HG03060 (cell line): ENCODE results near the gene CHI3L2.
"Not testable (repeated sequence)": the region's sequence is repeated elsewhere in the genome, so short reads cannot be mapped to it uniquely, and the experiment has no call there.

Source experiments
- ATAC-seq: cut with Tn5 transposase; IDR thresholded peaks from one replicate; pipeline ENCODE4 v1.9.1; 2021; ENCODE audit warnings: low read depth, moderate number of reproducible peaks; ENCODE audit not compliant: unreplicated experiment

CHI3L2 gene

GRCh38 chr1:111201275-111202090 is 26.0 kb upstream of the CHI3L2 start:
- ATAC-seq, result no peak

- ATAC-seq, result no peak
Measured at GRCh38 chr1:111202366-111202706, 25.2 kb upstream of the CHI3L2 start.

- no peak for ATAC-seq
Measured at GRCh38 chr1:111202707-111203623, 24.5 kb upstream of the CHI3L2 start.

- ATAC-seq, result no peak
Measured at GRCh38 chr1:111203681-111204200, 23.8 kb upstream of the CHI3L2 start.

- no peak for ATAC-seq
Measured at GRCh38 chr1:111204201-111204982, 23.1 kb upstream of the CHI3L2 start.

GRCh38 chr1:111204983-111205713 is 22.4 kb upstream of the CHI3L2 start:
- ATAC-seq, result no peak

GRCh38 chr1:111205714-111206050 is 21.8 kb upstream of the CHI3L2 start:
- no peak for ATAC-seq

GRCh38 chr1:111208921-111209320 is 18.6 kb upstream of the CHI3L2 start:
- no peak for ATAC-seq

- ATAC-seq, result no peak
Measured at GRCh38 chr1:111209622-111210021, 17.9 kb upstream of the CHI3L2 start.

- ATAC-seq, result no peak
Measured at GRCh38 chr1:111211921-111212320, 15.6 kb upstream of the CHI3L2 start.

GRCh38 chr1:111212634-111213335 is 14.7 kb upstream of the CHI3L2 start:
- ATAC-seq, result no peak

GRCh38 chr1:111213412-111213811 is 14.1 kb upstream of the CHI3L2 start:
- ATAC-seq, result no peak

GRCh38 chr1:111214074-111214801 is 13.3 kb upstream of the CHI3L2 start:
- no peak for ATAC-seq

- no peak for ATAC-seq
Measured at GRCh38 chr1:111214884-111215283, 12.6 kb upstream of the CHI3L2 start.

- ATAC-seq, result not testable (repeated sequence)
Measured at GRCh38 chr1:111215285-111215684, 12.2 kb upstream of the CHI3L2 start.

- ATAC-seq, result no peak
Measured at GRCh38 chr1:111216751-111217150, 10.8 kb upstream of the CHI3L2 start.

GRCh38 chr1:111217183-111217910 is 10.2 kb upstream of the CHI3L2 start:
- no peak for ATAC-seq
